ENCODE measurements around the gene U2SURP. TPM values are rescaled to one million over a fixed set of nuclear protein-coding genes. Genes with fewer than 3 reads are reported as not detected.
A peak's percentile ranks its signal among the peaks of the same experiment; 100 is the strongest.

Gene U2SURP
- total RNA-seq, 1 donor, result 85.0 TPM

DNA sequence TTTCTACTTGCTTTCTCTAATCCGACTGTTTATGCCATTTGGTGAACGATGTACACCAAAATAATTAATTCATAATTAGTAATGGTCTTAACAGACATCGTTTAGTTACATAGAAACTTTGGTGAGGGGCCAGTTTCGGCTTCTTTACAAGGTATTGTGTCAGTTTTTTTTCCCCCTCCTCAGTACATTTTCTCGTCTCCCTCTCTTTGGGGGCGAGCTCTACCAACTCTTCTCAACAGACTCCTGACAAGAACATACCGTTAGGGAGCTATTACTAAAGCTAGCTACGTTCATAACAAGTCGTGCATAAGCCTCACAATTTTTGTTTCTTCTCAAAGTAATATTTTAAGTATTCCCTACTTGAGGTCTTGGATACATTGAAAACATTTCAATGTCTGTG, 1.4 kb downstream of the U2SURP start:
- Histone ChIP-seq H3K27me3 (ENCODE audit: insufficient read depth, low read length) (no peaks in the 10 kb centered on the region), H3K4me1 (ENCODE audit: insufficient read depth, low read length) (peaks cover 20% of the 10 kb centered on the region), H3K4me3 (ENCODE audit: insufficient read depth, low read length) (peak overlapping the region; percentile 85), H3K27ac (ENCODE audit: low read depth, low read length) (peak overlapping the region; percentile 75), H4K20me1 (ENCODE audit: insufficient read depth, low read length) (peaks cover 13% of the 10 kb centered on the region), H3K4me2 (ENCODE audit: insufficient read depth, low read length) (peak overlapping the region; percentile 96), H3K36me3 (ENCODE audit: insufficient read depth, low read length) (no peaks in the 10 kb centered on the region), H3K9me3 (ENCODE audit: low read depth, low read length) (no peaks in the 10 kb centered on the region), H2AFZ (ENCODE audit: low read length) (peak overlapping the region; percentile 89), H3K79me2 (ENCODE audit: insufficient read depth, low read length) (peaks cover 67% of the 10 kb centered on the region)
- no peak for DNase-seq (ENCODE audit: insufficient read length, low spot score, missing footprints)
- no peak for TF ChIP-seq CTCF (IDR thresholded peaks at IDR 0.05; ENCODE audit: extremely low read depth, low read depth, low read length)

- no peak overlapping the region for H3K27ac ChIP-seq (ENCODE audit: low read depth, low read length)
- H3K4me3 ChIP-seq (ENCODE audit: insufficient read depth, low read length), result no peak overlapping the region
- no peaks in the 10 kb centered on the region for H3K36me3 ChIP-seq (ENCODE audit: insufficient read depth, low read length)
- DNase-seq (ENCODE audit: insufficient read length, low spot score, missing footprints), result no peak
- no peak overlapping the region for H2AFZ ChIP-seq (ENCODE audit: low read length)
- H3K4me2 ChIP-seq (ENCODE audit: insufficient read depth, low read length), result no peak overlapping the region
- no peak for TF ChIP-seq CTCF (IDR thresholded peaks at IDR 0.05; ENCODE audit: extremely low read depth, low read depth, low read length)
- H4K20me1 ChIP-seq (ENCODE audit: insufficient read depth, low read length), result peaks cover 17% of the 10 kb centered on the region
- no peaks in the 10 kb centered on the region for H3K9me3 ChIP-seq (ENCODE audit: low read depth, low read length)
- no peaks in the 10 kb centered on the region for H3K27me3 ChIP-seq (ENCODE audit: insufficient read depth, low read length)
- peaks cover 11% of the 10 kb centered on the region for H3K4me1 ChIP-seq (ENCODE audit: insufficient read depth, low read length)
- peaks cover 84% of the 10 kb centered on the region for H3K79me2 ChIP-seq (ENCODE audit: insufficient read depth, low read length)
Observed at GRCh38 chr3:143004823-143005222, 3.5 kb downstream of the U2SURP start.

DNA sequence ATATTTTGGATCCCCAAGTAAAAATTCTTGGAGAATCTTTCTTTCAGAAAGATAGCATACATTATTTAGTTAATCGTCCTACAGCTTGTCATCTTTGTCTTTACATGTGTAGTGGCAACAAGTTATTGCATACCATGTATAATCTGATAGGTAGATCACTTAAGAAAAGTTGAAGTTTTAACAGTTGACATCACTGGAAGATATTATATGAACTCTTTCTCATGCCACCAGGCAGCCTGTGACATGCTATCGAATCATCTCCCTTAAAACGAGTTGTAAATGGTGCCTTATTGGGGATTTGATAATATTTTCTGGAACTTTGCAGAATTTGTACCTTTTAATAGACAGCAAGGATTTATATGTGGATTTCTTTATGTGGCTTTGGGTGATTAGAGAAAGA, 8.7 kb downstream of the U2SURP start:
- Histone ChIP-seq H4K20me1 (ENCODE audit: insufficient read depth, low read length) (peaks cover 22% of the 10 kb centered on the region), H3K9me3 (ENCODE audit: low read depth, low read length) (no peaks in the 10 kb centered on the region), H3K4me2 (ENCODE audit: insufficient read depth, low read length) (peak overlapping the region; percentile 1), H3K36me3 (ENCODE audit: insufficient read depth, low read length) (no peaks in the 10 kb centered on the region), H3K27ac (ENCODE audit: low read depth, low read length) (peak overlapping the region; percentile 27), H3K4me1 (ENCODE audit: insufficient read depth, low read length) (peaks cover 8% of the 10 kb centered on the region), H3K4me3 (ENCODE audit: insufficient read depth, low read length) (no peak overlapping the region), H3K27me3 (ENCODE audit: insufficient read depth, low read length) (no peaks in the 10 kb centered on the region), H2AFZ (ENCODE audit: low read length) (no peak overlapping the region), H3K79me2 (ENCODE audit: insufficient read depth, low read length) (peaks cover 89% of the 10 kb centered on the region)
- TF ChIP-seq CTCF (IDR thresholded peaks at IDR 0.05; ENCODE audit: extremely low read depth, low read depth, low read length), result no peak
- no peak for DNase-seq (ENCODE audit: insufficient read length, low spot score, missing footprints)

DNA sequence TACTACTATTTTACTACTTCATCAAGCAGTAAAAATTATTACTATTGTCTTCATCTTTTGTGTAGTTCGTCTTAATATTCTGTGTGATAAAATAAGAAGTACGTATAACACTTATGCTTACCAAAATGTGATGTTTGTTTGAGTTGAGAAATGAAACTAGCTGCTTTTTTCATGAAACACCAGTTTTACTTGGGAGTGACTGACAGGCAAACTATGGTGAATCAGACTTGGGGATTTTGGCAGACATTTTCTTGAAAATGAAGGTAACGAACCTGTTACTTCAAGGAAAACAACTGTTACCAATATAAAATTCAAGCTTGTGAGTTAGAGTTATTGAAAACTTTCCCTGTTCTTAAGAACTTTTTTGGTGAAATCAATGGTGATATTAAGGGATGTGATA, 10.3 kb downstream of the U2SURP start:
- H2AFZ ChIP-seq (ENCODE audit: low read length), result no peak overlapping the region
- H3K4me2 ChIP-seq (ENCODE audit: insufficient read depth, low read length), result no peak overlapping the region

More for the DNA sequence above, 10.3 kb downstream of the U2SURP start:
- peaks cover 8% of the 10 kb centered on the region for H3K4me1 ChIP-seq (ENCODE audit: insufficient read depth, low read length)
- peaks cover 12% of the 10 kb centered on the region for H4K20me1 ChIP-seq (ENCODE audit: insufficient read depth, low read length)
- no peaks in the 10 kb centered on the region for H3K27me3 ChIP-seq (ENCODE audit: insufficient read depth, low read length)
- H3K9me3 ChIP-seq (ENCODE audit: low read depth, low read length), result no peaks in the 10 kb centered on the region
- no peak for DNase-seq (ENCODE audit: insufficient read length, low spot score, missing footprints)
- peaks cover 72% of the 10 kb centered on the region for H3K79me2 ChIP-seq (ENCODE audit: insufficient read depth, low read length)
- H3K36me3 ChIP-seq (ENCODE audit: insufficient read depth, low read length), result peaks cover 2% of the 10 kb centered on the region
- H3K4me3 ChIP-seq (ENCODE audit: insufficient read depth, low read length), result no peak overlapping the region
- H3K27ac ChIP-seq (ENCODE audit: low read depth, low read length), result no peak overlapping the region
- TF ChIP-seq CTCF (IDR thresholded peaks at IDR 0.05; ENCODE audit: extremely low read depth, low read depth, low read length), result no peak
